Esophagus muscularis mucosa (tissue), 4 donors: ENCODE results near the gene FTSJ1. TPM values are rescaled to one million over a fixed set of nuclear protein-coding genes. Genes with fewer than 3 reads are reported as not detected.

Experiments used
- DNase-seq: peaks from one replicate; pipeline ENCODE4 v3.0.0-alpha.2; 2017; ENCODE audit errors: extremely low spot score
- H3K27ac ChIP-seq, 4 donors: fragments of 200-600 bp; sonication (generic); replicated peaks in 1 of 4; 1 replicate in 3 of 4; 2 replicates in 1 of 4; pipeline ENCODE4 v1.5.1; 2016 to 2019; ENCODE audit warnings: mild to moderate bottlenecking in 1 of 4
- H3K27me3 ChIP-seq, 4 donors: fragments of 200-600 bp; sonication (generic); one replicate each; pipeline versions ENCODE4 v1.5.1 to v1.6.0; 2016 to 2019
- H3K36me3 ChIP-seq, 4 donors: fragments of 200-600 bp; sonication (generic); one replicate each; pipeline ENCODE4 v1.5.1; 2016 to 2019
- H3K4me1 ChIP-seq, 4 donors: fragments of 200-600 bp; sonication (generic); one replicate each; pipeline ENCODE4 v1.5.1; 2016 to 2019
- H3K4me3 ChIP-seq, 4 donors: fragments of 200-600 bp; sonication (generic); 1 replicate in 2 of 4; 2 replicates in 2 of 4; pipeline ENCODE4 v1.5.1; 2016 to 2019; ENCODE audit warnings: mild to moderate bottlenecking in 4 of 4, moderate library complexity in 1 of 4
- H3K9me3 ChIP-seq, 4 donors: fragments of 200-600 bp; sonication (generic); 1 replicate in 3 of 4; 2 replicates in 1 of 4; pipeline ENCODE4 v1.5.1; 2016 to 2019
- CTCF ChIP-seq, 3 experiments: fragments of 200-600 bp in 2 of 3; fragments of 450-650 bp in 1 of 3; sonication (generic) in 2 of 3; IDR thresholded peaks; one replicate each; pipeline ENCODE4 v1.5.1; 2017 to 2019; ENCODE audit warnings: antibody characterized with exemption in 3 of 3, mild to moderate bottlenecking in 2 of 3, moderate library complexity in 1 of 3
- EP300 ChIP-seq: sonication (generic); formaldehyde crosslinking; IDR thresholded peaks from one replicate; pipeline ENCODE4 v1.6.1; 2017; ENCODE audit warnings: antibody characterized with exemption
- POLR2A ChIP-seq: fragments of 450-650 bp; IDR thresholded peaks from one replicate; pipeline ENCODE4 v1.6.1; 2017; ENCODE audit warnings: antibody characterized with exemption, moderate library complexity, mild to moderate bottlenecking, low read depth
- POLR2AphosphoS5 ChIP-seq, 2 donors: sonication (generic); formaldehyde crosslinking; IDR thresholded peaks; one replicate each; pipeline ENCODE4 v1.6.1; 2017; ENCODE audit warnings: antibody characterized with exemption in 2 of 2
- WGBS: methylation state at CpG from one replicate; pipeline ENCODE4 v1.1.5; 2018; 5-methylcytosine and 5-hydroxymethylcytosine counted together
- intact Hi-C: fragments of 100-400 bp; cut with DNase I; formaldehyde crosslinking; loops from one replicate; pipeline ENCODE4 v1.15.1; 2023
- total RNA-seq, 4 donors: library from RNA; depleted of rRNA; stranded (reverse); fragments of >200 nt; gene quantifications; one replicate each; pipeline versions ENCODE4 v1.1.0 to v1.2.1, GENCODE V29; 2016

Gene FTSJ1
- total RNA-seq, 4 donors from 2014 or later: 38.5 to 47.3 (median 43.9) TPM

GRCh38 chrX:48468247-48468671, 7.7 kb upstream of the FTSJ1 start:
- H3K9me3 ChIP-seq: no peaks in the 10 kb centered on the region
- peak overlapping the region; percentile 34 to 48 (median 34) for H3K4me3 ChIP-seq
- TF ChIP-seq POLR2AphosphoS5 (IDR thresholded peaks at IDR 0.05): no peak
- TF ChIP-seq EP300: no peak
- TF ChIP-seq POLR2A: no peak
- no peak for TF ChIP-seq CTCF (IDR thresholded peaks at IDR 0.05)
- H3K27me3 ChIP-seq: peaks cover 0 to 21% (median 0%) of the 10 kb centered on the region in 4 donors
- 30% methylated on average over 16 of the region's 18 CpGs for WGBS
- no peak overlapping the region for H3K27ac ChIP-seq
- DNase-seq: no peak
- intact Hi-C loops: no loop called here
- H3K36me3 ChIP-seq: no peaks in the 10 kb centered on the region
- H3K4me1 ChIP-seq: peaks cover 0 to 21% (median 16%) of the 10 kb centered on the region in 4 donors

- H3K36me3 ChIP-seq: no peaks in the 10 kb centered on the region
- intact Hi-C loops: no loop called here
- no peaks in the 10 kb centered on the region for H3K9me3 ChIP-seq
- no peak overlapping the region for H3K27ac ChIP-seq
- 50% methylated on average over 17 of the region's 23 CpGs for WGBS
- TF ChIP-seq EP300: no peak
- no peak for TF ChIP-seq POLR2AphosphoS5 (IDR thresholded peaks at IDR 0.05)
- no peak for TF ChIP-seq CTCF (IDR thresholded peaks at IDR 0.05)
- no peak for TF ChIP-seq POLR2A
- peak overlapping the region; percentile 34 to 48 (median 34) for H3K4me3 ChIP-seq
- H3K27me3 ChIP-seq: peaks cover 0 to 21% (median 0%) of the 10 kb centered on the region in 4 donors
- DNase-seq: no peak
- peaks cover 0 to 21% (median 16%) of the 10 kb centered on the region in 4 donors for H3K4me1 ChIP-seq
Measured at GRCh38 chrX:48468693-48469691, 7.0 kb upstream of the FTSJ1 start.

- WGBS: 80% methylated on average over 16 of the region's 18 CpGs
- peaks cover 3 to 26% (median 19%) of the 10 kb centered on the region in 4 donors for H3K4me1 ChIP-seq
- no peak for TF ChIP-seq POLR2A
- TF ChIP-seq EP300: no peak
- TF ChIP-seq CTCF (IDR thresholded peaks at IDR 0.05): no peak
- no peak for TF ChIP-seq POLR2AphosphoS5 (IDR thresholded peaks at IDR 0.05)
- H3K27ac ChIP-seq: no peak within 1 kb of the TSS
- no peaks in the 10 kb centered on the region for H3K36me3 ChIP-seq
- peak within 1 kb of the TSS; percentile 34 to 48 (median 34) for H3K4me3 ChIP-seq
- intact Hi-C loops: no loop called here
- peaks cover 0 to 21% (median 0%) of the 10 kb centered on the region in 4 donors for H3K27me3 ChIP-seq
- DNase-seq: no peak
- H3K9me3 ChIP-seq: no peaks in the 10 kb centered on the region
Measured at GRCh38 chrX:48470110-48470832, 5.7 kb upstream of the FTSJ1 start, which contains the start of gene SLC38A5. TSS of gene SLC38A5 (minus strand) at chrX:48470260. CDS start at chrX:48467924, 2,336 bp downstream.

- WGBS: 85% methylated on average over 9 of the region's 9 CpGs
Measured at GRCh38 chrX:48470833-48471118, 5.2 kb upstream of the FTSJ1 start.

More at GRCh38 chrX:48470833-48471118, 5.2 kb upstream of the FTSJ1 start:
- H3K4me3 ChIP-seq: no peak overlapping the region
- TF ChIP-seq POLR2AphosphoS5 (IDR thresholded peaks at IDR 0.05) (no peak), POLR2A (no peak), CTCF (IDR thresholded peaks at IDR 0.05) (no peak), EP300 (no peak)
- no peaks in the 10 kb centered on the region for H3K36me3 ChIP-seq
- intact Hi-C loops: no loop called here
- peaks cover 5 to 28% (median 21%) of the 10 kb centered on the region in 4 donors for H3K4me1 ChIP-seq
- H3K27me3 ChIP-seq: peaks cover 0 to 19% (median 0%) of the 10 kb centered on the region in 4 donors
- H3K27ac ChIP-seq: no peak overlapping the region
- no peak for DNase-seq
- no peaks in the 10 kb centered on the region for H3K9me3 ChIP-seq
